ENCODE results near the gene ACIN1. TPM values are rescaled to one million over a fixed set of nuclear protein-coding genes. Genes with fewer than 3 reads are reported as not detected.

ACIN1 gene
- total and polyA plus RNA-seq, 9 of the 15 experiments (the other 6 are each of a cell fraction or from before 2014, with no cell fraction given) = 5.0 to 196 (median 129) TPM

DNA sequence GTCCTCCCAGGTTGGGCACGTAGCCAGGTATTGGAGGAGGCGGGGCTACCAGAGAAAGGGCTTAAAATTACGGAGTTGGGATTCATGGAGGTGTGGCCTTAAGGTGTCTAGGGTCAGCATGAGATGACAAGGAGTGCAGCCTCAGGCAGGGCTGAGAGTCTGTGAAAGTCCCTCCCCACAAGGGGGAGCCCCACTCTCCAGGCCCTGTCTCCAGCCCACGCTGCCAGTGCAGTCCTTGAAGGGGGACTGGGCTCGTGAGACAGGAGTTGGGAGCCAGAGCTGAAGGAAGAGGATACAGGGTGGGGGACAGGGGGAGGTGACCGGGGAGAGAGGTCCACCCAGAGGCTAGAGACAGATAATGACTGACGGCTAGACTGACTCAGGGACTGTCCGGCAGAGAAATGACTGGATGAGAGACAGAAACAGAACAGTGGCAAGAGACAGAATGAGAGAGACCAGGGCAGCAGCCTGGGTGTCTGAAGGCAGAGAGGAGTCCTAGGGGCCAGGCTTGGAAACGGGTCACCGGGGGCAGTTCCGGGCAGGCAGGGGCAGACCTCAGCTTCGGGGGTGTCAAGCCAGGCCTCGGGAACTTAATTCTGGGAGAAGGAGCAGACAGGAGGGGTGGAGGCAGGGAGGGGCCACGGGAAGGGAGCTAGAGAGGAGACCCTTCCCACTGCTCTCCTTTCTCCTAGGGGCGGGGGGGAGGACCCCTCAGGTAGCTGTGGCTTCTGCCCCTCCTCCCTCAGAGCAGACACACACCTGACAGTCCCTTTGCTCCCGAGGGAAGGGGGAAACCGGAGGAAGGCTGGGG is 38.6 kb downstream of the ACIN1 start (continued):
- TF ChIP-seq ZEB2 (IDR thresholded peaks at IDR 0.05) = peak; percentile 36; the same call in 1 of the 2 replicates
- TF ChIP-seq MAFK (IDR thresholded peaks at IDR 0.05; ENCODE audit: low read length) = no peak
- TF ChIP-seq GABPA (tag; conservative IDR thresholded peaks at IDR 0.05; ENCODE audit: low read depth) = no peak
- no peak for TF ChIP-seq GTF2F1 (IDR thresholded peaks at IDR 0.05; ENCODE audit: low read depth, low read length)
- TF ChIP-seq POLR2G (IDR thresholded peaks at IDR 0.05; ENCODE audit: low read depth, low read length) = 0 out of 2 replicates have a peak, but pooled peaks have one; percentile 25
- TF ChIP-seq NFATC3 (IDR thresholded peaks at IDR 0.05) = no peak
- TF ChIP-seq CBFA2T2 (conservative IDR thresholded peaks at IDR 0.05) = 0 out of 2 replicates have a peak, but pooled peaks have one; percentile 5
- TF ChIP-seq, protein P1, sequence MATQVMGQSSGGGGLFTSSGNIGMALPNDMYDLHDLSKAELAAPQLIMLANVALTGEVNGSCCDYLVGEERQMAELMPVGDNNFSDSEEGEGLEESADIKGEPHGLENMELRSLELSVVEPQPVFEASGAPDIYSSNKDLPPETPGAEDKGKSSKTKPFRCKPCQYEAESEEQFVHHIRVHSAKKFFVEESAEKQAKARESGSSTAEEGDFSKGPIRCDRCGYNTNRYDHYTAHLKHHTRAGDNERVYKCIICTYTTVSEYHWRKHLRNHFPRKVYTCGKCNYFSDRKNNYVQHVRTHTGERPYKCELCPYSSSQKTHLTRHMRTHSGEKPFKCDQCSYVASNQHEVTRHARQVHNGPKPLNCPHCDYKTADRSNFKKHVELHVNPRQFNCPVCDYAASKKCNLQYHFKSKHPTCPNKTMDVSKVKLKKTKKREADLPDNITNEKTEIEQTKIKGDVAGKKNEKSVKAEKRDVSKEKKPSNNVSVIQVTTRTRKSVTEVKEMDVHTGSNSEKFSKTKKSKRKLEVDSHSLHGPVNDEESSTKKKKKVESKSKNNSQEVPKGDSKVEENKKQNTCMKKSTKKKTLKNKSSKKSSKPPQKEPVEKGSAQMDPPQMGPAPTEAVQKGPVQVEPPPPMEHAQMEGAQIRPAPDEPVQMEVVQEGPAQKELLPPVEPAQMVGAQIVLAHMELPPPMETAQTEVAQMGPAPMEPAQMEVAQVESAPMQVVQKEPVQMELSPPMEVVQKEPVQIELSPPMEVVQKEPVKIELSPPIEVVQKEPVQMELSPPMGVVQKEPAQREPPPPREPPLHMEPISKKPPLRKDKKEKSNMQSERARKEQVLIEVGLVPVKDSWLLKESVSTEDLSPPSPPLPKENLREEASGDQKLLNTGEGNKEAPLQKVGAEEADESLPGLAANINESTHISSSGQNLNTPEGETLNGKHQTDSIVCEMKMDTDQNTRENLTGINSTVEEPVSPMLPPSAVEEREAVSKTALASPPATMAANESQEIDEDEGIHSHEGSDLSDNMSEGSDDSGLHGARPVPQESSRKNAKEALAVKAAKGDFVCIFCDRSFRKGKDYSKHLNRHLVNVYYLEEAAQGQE (IDR thresholded peaks at IDR 0.05; ENCODE audit: borderline replicate concordance) = peak; percentile 58; the same call in 1 of the 2 replicates
- TF ChIP-seq, protein P1 (CRISPR knock-in tag; IDR thresholded peaks at IDR 0.05; ENCODE audit: low read depth) = no peak
- TF ChIP-seq, protein P2, sequence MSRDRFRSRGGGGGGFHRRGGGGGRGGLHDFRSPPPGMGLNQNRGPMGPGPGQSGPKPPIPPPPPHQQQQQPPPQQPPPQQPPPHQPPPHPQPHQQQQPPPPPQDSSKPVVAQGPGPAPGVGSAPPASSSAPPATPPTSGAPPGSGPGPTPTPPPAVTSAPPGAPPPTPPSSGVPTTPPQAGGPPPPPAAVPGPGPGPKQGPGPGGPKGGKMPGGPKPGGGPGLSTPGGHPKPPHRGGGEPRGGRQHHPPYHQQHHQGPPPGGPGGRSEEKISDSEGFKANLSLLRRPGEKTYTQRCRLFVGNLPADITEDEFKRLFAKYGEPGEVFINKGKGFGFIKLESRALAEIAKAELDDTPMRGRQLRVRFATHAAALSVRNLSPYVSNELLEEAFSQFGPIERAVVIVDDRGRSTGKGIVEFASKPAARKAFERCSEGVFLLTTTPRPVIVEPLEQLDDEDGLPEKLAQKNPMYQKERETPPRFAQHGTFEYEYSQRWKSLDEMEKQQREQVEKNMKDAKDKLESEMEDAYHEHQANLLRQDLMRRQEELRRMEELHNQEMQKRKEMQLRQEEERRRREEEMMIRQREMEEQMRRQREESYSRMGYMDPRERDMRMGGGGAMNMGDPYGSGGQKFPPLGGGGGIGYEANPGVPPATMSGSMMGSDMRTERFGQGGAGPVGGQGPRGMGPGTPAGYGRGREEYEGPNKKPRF (IDR thresholded peaks at IDR 0.05; ENCODE audit: low read depth, low read length) = no peak
- no peak for TF ChIP-seq NFIX (CRISPR knock-in tag; IDR thresholded peaks at IDR 0.05; ENCODE audit: low read depth)
- no peak for TF ChIP-seq ZNF408 (CRISPR knock-in tag; IDR thresholded peaks at IDR 0.05; ENCODE audit: low read depth)
- peak in 1 of 2 experiments; percentile 25; a peak in 1 of 3 replicates for TF ChIP-seq CBX3 (IDR thresholded peaks at IDR 0.05; ENCODE audit: borderline replicate concordance in 1 of 2, low read length in 2 of 2)
- TF ChIP-seq, protein P3, sequence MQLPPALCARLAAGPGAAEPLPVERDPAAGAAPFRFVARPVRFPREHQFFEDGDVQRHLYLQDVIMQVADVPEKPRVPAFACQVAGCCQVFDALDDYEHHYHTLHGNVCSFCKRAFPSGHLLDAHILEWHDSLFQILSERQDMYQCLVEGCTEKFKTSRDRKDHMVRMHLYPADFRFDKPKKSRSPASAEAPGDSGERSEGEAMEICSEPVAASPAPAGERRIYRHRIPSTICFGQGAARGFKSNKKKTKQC (CRISPR knock-in tag; IDR thresholded peaks at IDR 0.05) = peak; percentile 35; the same call in 1 of the 2 replicates
- TF ChIP-seq HDGF (IDR thresholded peaks at IDR 0.05) = 0 out of 2 replicates have a peak, but pooled peaks have one; percentile 22
- no peak for TF ChIP-seq KDM5B (IDR thresholded peaks at IDR 0.05; ENCODE audit: insufficient replicate concordance, low read depth, low read length)

Data from K562 (cell line).